ENCODE results near the gene C14orf180.

DNA sequence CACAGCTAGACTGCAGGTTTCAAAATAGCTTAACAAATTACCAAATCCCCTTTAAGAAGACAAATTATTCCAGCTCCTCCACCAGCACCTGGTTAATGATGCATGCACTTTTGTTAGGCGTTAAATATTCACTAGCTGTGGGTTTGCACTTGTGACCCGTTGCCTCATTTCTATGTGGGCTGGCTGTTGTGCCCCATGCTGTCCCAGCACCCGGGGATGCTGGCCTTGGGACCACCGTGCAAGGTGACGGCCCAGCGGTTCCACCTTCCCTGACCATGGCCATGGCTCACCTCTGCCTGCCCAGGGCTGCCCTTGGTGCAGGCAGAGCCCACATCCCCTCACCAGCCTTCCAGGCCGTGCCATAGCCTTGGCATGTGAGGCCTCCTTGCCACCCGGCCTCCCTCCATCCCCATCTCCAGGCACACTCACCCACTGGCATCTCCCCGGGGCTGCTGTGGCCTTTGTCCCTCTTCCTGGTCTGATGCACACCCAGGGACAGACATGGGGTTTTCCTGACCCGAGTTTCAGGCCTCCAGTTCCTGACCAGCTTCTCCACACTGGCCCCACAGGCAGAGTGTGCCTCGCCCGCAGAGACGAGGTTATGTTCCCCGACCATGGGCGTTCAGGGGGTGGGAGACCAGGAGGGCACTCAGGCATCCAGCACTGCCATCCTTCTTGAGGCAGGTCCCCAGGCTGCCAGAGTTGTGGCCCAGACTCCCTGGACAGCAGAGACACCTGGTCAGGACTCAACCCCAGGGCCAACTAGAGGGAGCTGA is 20.3 kb upstream of the C14orf180 start:
- TF ChIP-seq KLF9 (tag by site-specific recombination; IDR thresholded peaks at IDR 0.05; ENCODE audit: low read depth), result no peak
- TF ChIP-seq, protein P1, sequence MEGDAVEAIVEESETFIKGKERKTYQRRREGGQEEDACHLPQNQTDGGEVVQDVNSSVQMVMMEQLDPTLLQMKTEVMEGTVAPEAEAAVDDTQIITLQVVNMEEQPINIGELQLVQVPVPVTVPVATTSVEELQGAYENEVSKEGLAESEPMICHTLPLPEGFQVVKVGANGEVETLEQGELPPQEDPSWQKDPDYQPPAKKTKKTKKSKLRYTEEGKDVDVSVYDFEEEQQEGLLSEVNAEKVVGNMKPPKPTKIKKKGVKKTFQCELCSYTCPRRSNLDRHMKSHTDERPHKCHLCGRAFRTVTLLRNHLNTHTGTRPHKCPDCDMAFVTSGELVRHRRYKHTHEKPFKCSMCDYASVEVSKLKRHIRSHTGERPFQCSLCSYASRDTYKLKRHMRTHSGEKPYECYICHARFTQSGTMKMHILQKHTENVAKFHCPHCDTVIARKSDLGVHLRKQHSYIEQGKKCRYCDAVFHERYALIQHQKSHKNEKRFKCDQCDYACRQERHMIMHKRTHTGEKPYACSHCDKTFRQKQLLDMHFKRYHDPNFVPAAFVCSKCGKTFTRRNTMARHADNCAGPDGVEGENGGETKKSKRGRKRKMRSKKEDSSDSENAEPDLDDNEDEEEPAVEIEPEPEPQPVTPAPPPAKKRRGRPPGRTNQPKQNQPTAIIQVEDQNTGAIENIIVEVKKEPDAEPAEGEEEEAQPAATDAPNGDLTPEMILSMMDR (tag by site-specific recombination; IDR thresholded peaks at IDR 0.05), result no peak
- TF ChIP-seq, protein P2, sequence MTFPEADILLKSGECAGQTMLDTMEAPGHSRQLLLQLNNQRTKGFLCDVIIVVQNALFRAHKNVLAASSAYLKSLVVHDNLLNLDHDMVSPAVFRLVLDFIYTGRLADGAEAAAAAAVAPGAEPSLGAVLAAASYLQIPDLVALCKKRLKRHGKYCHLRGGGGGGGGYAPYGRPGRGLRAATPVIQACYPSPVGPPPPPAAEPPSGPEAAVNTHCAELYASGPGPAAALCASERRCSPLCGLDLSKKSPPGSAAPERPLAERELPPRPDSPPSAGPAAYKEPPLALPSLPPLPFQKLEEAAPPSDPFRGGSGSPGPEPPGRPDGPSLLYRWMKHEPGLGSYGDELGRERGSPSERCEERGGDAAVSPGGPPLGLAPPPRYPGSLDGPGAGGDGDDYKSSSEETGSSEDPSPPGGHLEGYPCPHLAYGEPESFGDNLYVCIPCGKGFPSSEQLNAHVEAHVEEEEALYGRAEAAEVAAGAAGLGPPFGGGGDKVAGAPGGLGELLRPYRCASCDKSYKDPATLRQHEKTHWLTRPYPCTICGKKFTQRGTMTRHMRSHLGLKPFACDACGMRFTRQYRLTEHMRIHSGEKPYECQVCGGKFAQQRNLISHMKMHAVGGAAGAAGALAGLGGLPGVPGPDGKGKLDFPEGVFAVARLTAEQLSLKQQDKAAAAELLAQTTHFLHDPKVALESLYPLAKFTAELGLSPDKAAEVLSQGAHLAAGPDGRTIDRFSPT (tag by site-specific recombination; IDR thresholded peaks at IDR 0.05), result no peak
- TF ChIP-seq ZNF747 (tag by site-specific recombination; IDR thresholded peaks at IDR 0.05), result no peak
- TF ChIP-seq ZBTB21 (tag by site-specific recombination; IDR thresholded peaks at IDR 0.05), result no peak
- TF ChIP-seq ZNF629 (tag by site-specific recombination; IDR thresholded peaks at IDR 0.05), result no peak
- no peak for TF ChIP-seq GLIS2 (tag by site-specific recombination; IDR thresholded peaks at IDR 0.05)
